PFSK-1 (cell line): ENCODE measurements around the gene VAMP5.

Experiments
- SIN3A ChIP-seq: IDR thresholded peaks from 2 replicates; pipeline ENCODE4 v1.6.1; 2012; ENCODE audit warnings: mild to moderate bottlenecking, low read length, moderate library complexity, borderline replicate concordance; ENCODE audit not compliant: insufficient read depth
- TAF1 ChIP-seq: IDR thresholded peaks from 2 replicates; pipeline ENCODE4 v1.6.1; 2012; ENCODE audit warnings: low read length, control low read depth, borderline replicate concordance; ENCODE audit not compliant: insufficient read depth

GRCh38 chr2:85593023-85593422, 8.8 kb downstream of the VAMP5 start:
- no peak for TF ChIP-seq SIN3A
- no peak for TF ChIP-seq TAF1
